K562 (cell line): ENCODE data around the gene COL25A1. TPM values are rescaled to one million over a fixed set of nuclear protein-coding genes. Genes with fewer than 3 reads are reported as not detected.

ENCODE experiments used
- ATAC-seq: fragments of 200-7000 bp; cut with Tn5 transposase; 3 replicates; pipeline ENCODE4 v1.9.1; 2020; ENCODE audit warnings: moderate library complexity
- BruUV-seq: library from RNA; stranded (reverse); fragments of 400-500 nt; replicated peaks from 2 replicates; lab custom pipeline; 2021; lab: Mats Ljungman, UMichigan
- CTCF ChIA-PET: fragments of 300-600 bp; formaldehyde crosslinking; extraction: SDS; loops from one replicate; lab custom pipeline; 2021; ENCODE audit warnings: low intra/inter-chr PET ratio; lab: Yijun Ruan, JAX
- POLR2A ChIA-PET: fragments of 300-600, 350-650 bp; sonication (Branson Sonifier 250); formaldehyde crosslinking; extraction: SDS; loops from one replicate; lab custom pipeline; 2021; ENCODE audit warnings: antibody characterized with exemption, inconsistent platforms; lab: Yijun Ruan, JAX
- DNase-seq, 4 experiments: peaks; one replicate each; pipeline versions ENCODE4 v3.0.0 to v3.0.0-alpha.2; 2011 to 2018; ENCODE audit warnings: low spot score in 3 of 4, mixed read lengths in 3 of 4; ENCODE audit errors: extremely low read depth in 1 of 4
- FAIRE-seq: peaks from 2 replicates; lab custom pipeline; 2011; peaks lifted over from hg19 to GRCh38; lab: Jason Lieb, UNC
- H2AFZ ChIP-seq: 2 replicates; pipeline ENCODE4 v1.6.0; 2011; ENCODE audit warnings: low read depth, low read length, control low read depth, inconsistent platforms
- H3K27ac ChIP-seq: fragments of 200-600 bp; 3 replicates; pipeline ENCODE4 v1.8.0; 2011; ENCODE audit warnings: low read depth, mild to moderate bottlenecking, control low read depth, inconsistent platforms, low read length, moderate library complexity, mixed read lengths; ENCODE audit errors: extremely low read depth
- H3K27me3 ChIP-seq, 2 experiments: fragments of 300-600 bp in 1 of 2; 2 replicates in 1 of 2; 3 replicates in 1 of 2; pipeline versions ENCODE4 v1.6.0 to v1.8.0; 2011; ENCODE audit warnings: inconsistent platforms in 2 of 2, low read length in 2 of 2, mild to moderate bottlenecking in 1 of 2, mixed read lengths in 1 of 2, moderate library complexity in 1 of 2; ENCODE audit not compliant: control insufficient read depth in 2 of 2, insufficient read depth in 2 of 2
- H3K36me3 ChIP-seq: fragments of 300-600 bp; 3 replicates; pipeline ENCODE4 v1.8.0; 2011; ENCODE audit warnings: mild to moderate bottlenecking, low read length, inconsistent platforms; ENCODE audit not compliant: control insufficient read depth, insufficient read depth
- H3K4me1 ChIP-seq, 2 experiments: fragments of 200-600 bp in 1 of 2; replicated peaks in 1 of 2; 2 replicates in 1 of 2; 3 replicates in 1 of 2; pipeline versions ENCODE4 v1.5.1 to v1.8.0; 2011; ENCODE audit warnings: inconsistent platforms in 2 of 2, low read length in 2 of 2, mild to moderate bottlenecking in 1 of 2, mixed read lengths in 1 of 2, moderate library complexity in 1 of 2; ENCODE audit not compliant: control insufficient read depth in 2 of 2, insufficient read depth in 2 of 2
- H3K4me2 ChIP-seq: 2 replicates; pipeline ENCODE4 v1.6.1; 2011; ENCODE audit warnings: low read length, control low read depth, inconsistent platforms, mixed read lengths; ENCODE audit not compliant: insufficient read depth
- H3K4me3 ChIP-seq: fragments of 200-600 bp; sonication (generic), shearing (Covaris generic); 2 replicates; pipeline ENCODE4 v1.5.1; 2016; ENCODE audit warnings: control low read depth, inconsistent platforms
- H3K79me2 ChIP-seq: fragments of 200-600 bp; 3 replicates; pipeline ENCODE4 v1.8.0; 2011; ENCODE audit warnings: low read length, inconsistent platforms; ENCODE audit not compliant: control insufficient read depth, insufficient read depth
- H3K9ac ChIP-seq, 2 experiments: 2 replicates each; pipeline versions ENCODE4 v1.6.0 to v1.6.1; 2011; ENCODE audit warnings: low read depth in 2 of 2, low read length in 2 of 2, control low read depth in 1 of 2, inconsistent platforms in 1 of 2, mild to moderate bottlenecking in 1 of 2, mixed read lengths in 1 of 2; ENCODE audit not compliant: insufficient read depth in 1 of 2
- H3K9me1 ChIP-seq: one replicate; pipeline ENCODE4 v1.6.0; 2011; ENCODE audit warnings: inconsistent platforms, mild to moderate bottlenecking, low read length, moderate library complexity; ENCODE audit not compliant: control insufficient read depth, insufficient read depth
- H3K9me3 ChIP-seq: replicated peaks from 2 replicates; pipeline ENCODE4 v1.5.1; 2011; ENCODE audit warnings: low read depth, low read length, inconsistent platforms; ENCODE audit not compliant: control insufficient read depth, insufficient read depth
- H4K20me1 ChIP-seq: replicated peaks from 2 replicates; pipeline ENCODE4 v1.6.1; 2011; ENCODE audit warnings: low read length, inconsistent platforms, mixed read lengths; ENCODE audit not compliant: control insufficient read depth, insufficient read depth
- CHCHD3 ChIP-seq: fragments of 250-450 bp; sonication (Bioruptor Pico); IDR thresholded peaks from 2 replicates; pipeline ENCODE4 v2.1.2; 2022; ENCODE audit warnings: mild to moderate bottlenecking
- GATAD2A ChIP-seq: fragments of 450-650 bp; IDR thresholded peaks from 2 replicates; pipeline ENCODE4 v1.6.1; 2017
- GTF2A2 ChIP-seq: IDR thresholded peaks from 2 replicates; pipeline ENCODE4 v1.6.1; 2016; ENCODE audit warnings: mild to moderate bottlenecking, missing genetic modification characterization, missing compliant biosample characterization
- HBP1 ChIP-seq: fragments of 450-650 bp; formaldehyde crosslinking; IDR thresholded peaks from 2 replicates; pipeline ENCODE4 v1.4.0; 2022; ENCODE audit warnings: missing genetic modification characterization
- HDGF ChIP-seq: fragments of 450-650 bp; IDR thresholded peaks from 2 replicates; pipeline ENCODE4 v1.6.1; 2016
- MAFG ChIP-seq: fragments of 450-650 bp; conservative IDR thresholded peaks from 2 replicates; pipeline ENCODE4 v1.6.1; 2016; ENCODE audit warnings: missing genetic modification characterization, missing compliant biosample characterization
- MCM3 ChIP-seq: fragments of 450-650 bp; IDR thresholded peaks from 2 replicates; pipeline ENCODE4 v1.6.1; 2016
- MCM7 ChIP-seq, 2 experiments: fragments of 450-650 bp; IDR thresholded peaks; 2 replicates each; pipeline ENCODE4 v1.6.1; 2016 to 2018
- POLR2A ChIP-seq: fragments of 450-650 bp; conservative IDR thresholded peaks from 2 replicates; pipeline ENCODE4 v1.6.1; 2016
- PPARD ChIP-seq: fragments of 250-450 bp; sonication (Bioruptor Pico); IDR thresholded peaks from 2 replicates; pipeline ENCODE4 v1.8.0; 2022; ENCODE audit warnings: inconsistent platforms, mild to moderate bottlenecking, moderate library complexity
- ZNF121 ChIP-seq: sonication (generic); formaldehyde crosslinking; conservative IDR thresholded peaks from 2 replicates; pipeline ENCODE4 v1.8.0; 2022; ENCODE audit warnings: missing genetic modification reagents
- ZNF224 ChIP-seq: sonication (generic); formaldehyde crosslinking; IDR thresholded peaks from 2 replicates; pipeline ENCODE4 v1.8.0; 2022; ENCODE audit warnings: mild to moderate bottlenecking, missing genetic modification reagents
- ZNF316 ChIP-seq: fragments of 450-650 bp; IDR thresholded peaks from 2 replicates; pipeline ENCODE4 v1.6.1; 2016
- ZNF518B ChIP-seq: fragments of 250-450 bp; sonication (Bioruptor Pico); IDR thresholded peaks from 2 replicates; pipeline ENCODE4 v1.5.0; 2021; ENCODE audit warnings: mild to moderate bottlenecking, moderate library complexity
- WGBS: fragments of 100-300 bp; shearing (Covaris generic); methylation state at CpG from one replicate; pipeline ENCODE4 v1.1.6; 2016; ENCODE audit warnings: low coverage, mixed read lengths; ENCODE audit not compliant: insufficient coverage; ENCODE audit errors: missing lambda C conversion rate; 5-methylcytosine and 5-hydroxymethylcytosine counted together
- in situ Hi-C: fragments of 300-500 bp; cut with MboI; formaldehyde crosslinking; loops from 4 replicates; pipeline ENCODE4 v1.15.0; 2018; ENCODE audit warnings: inconsistent platforms, mixed read lengths
- intact Hi-C: fragments of 100-400 bp; cut with micrococcal nuclease; formaldehyde crosslinking; loops from 2 replicates; pipeline ENCODE4 v1.14.2; 2022
- polyA plus RNA-seq, 8 experiments: library from polyadenylated mRNA; depleted of rRNA in 4 of 8; stranded (reverse) in 5 of 8; unstranded in 3 of 8; fragments of >200 nt; fragmentation: Nextera tagmentation in 2 of 8; fragmentation: Illumina TruSeq in 1 of 8; extraction: Ambion mirVana in 2 of 8; extraction: Trizol in 1 of 8; gene quantifications; 2 replicates each; pipeline versions ENCODE4 v1.2.1 to v1.2.3, GENCODE V29; 2011 to 2014; ENCODE audit warnings: inconsistent platforms in 1 of 8, missing spikeins in 1 of 8
- total RNA-seq, 7 experiments: library from RNA; depleted of rRNA in 6 of 7; stranded (reverse); fragments of >200 nt in 6 of 7; fragmentation: Illumina TruSeq in 2 of 7; extraction: Trizol in 2 of 7; gene quantifications; 2 replicates each; pipeline versions ENCODE4 v1.2.1 to v1.2.3, GENCODE V29; 2011 to 2021; ENCODE audit warnings: low replicate concordance in 1 of 7

COL25A1 gene
- total and polyA plus RNA-seq, 9 of the 15 experiments (the other 6 are each of a cell fraction or from before 2014, with no cell fraction given), result 0.03 to 0.62 (median 0.27) TPM

GRCh38 chr4:109251396-109251795 is 51.1 kb downstream of the COL25A1 start:
- intact Hi-C loops (no loop called here), in situ Hi-C loops (no loop called here)
- H3K9ac ChIP-seq, result no peak overlapping the region
- H3K4me3 ChIP-seq, result no peak overlapping the region
- no TSS peak for BruUV-seq
- H2AFZ ChIP-seq, result 0 out of 2 replicates have a peak overlapping the region, but pooled peaks have one; percentile 53
- no peaks in the 10 kb centered on the region for H3K9me1 ChIP-seq
- no peak overlapping the region for H3K4me2 ChIP-seq
- no peak overlapping the region for H3K27ac ChIP-seq
- ChIA-PET POLR2A (no interaction called here), CTCF (no interaction called here)
- TF ChIP-seq MCM7 (IDR thresholded peaks at IDR 0.05), result no peak
- no peak for TF ChIP-seq POLR2A
- TF ChIP-seq MCM3, result no peak
- no peak for TF ChIP-seq ZNF121
- TF ChIP-seq GATAD2A, result no peak
- no peaks in the 10 kb centered on the region for H3K79me2 ChIP-seq
- DNase-seq, result no peak
- H3K36me3 ChIP-seq, result no peaks in the 10 kb centered on the region
- 26% methylated on average over 3 of the region's 3 CpGs for WGBS
- no peaks in the 10 kb centered on the region for H3K9me3 ChIP-seq
- H3K4me1 ChIP-seq, result no peaks in the 10 kb centered on the region
- no peak for FAIRE-seq
- no peaks in the 10 kb centered on the region for H3K27me3 ChIP-seq
- no peak for ATAC-seq
- H4K20me1 ChIP-seq, result no peaks in the 10 kb centered on the region

GRCh38 chr4:109248322-109248900 is 54.0 kb downstream of the COL25A1 start:
- ATAC-seq (no peak), FAIRE-seq (no peak), DNase-seq (no peak)
- Histone ChIP-seq H3K9me1 (no peaks in the 10 kb centered on the region), H3K9me3 (no peaks in the 10 kb centered on the region), H3K4me1 (no peaks in the 10 kb centered on the region), H3K79me2 (no peaks in the 10 kb centered on the region), H3K27me3 (no peaks in the 10 kb centered on the region), H3K27ac (no peak overlapping the region), H3K4me3 (no peak overlapping the region), H4K20me1 (no peaks in the 10 kb centered on the region), H3K4me2 (no peak overlapping the region), H3K9ac (no peak overlapping the region), H2AFZ (no peak overlapping the region; the same call in 1 of the 2 replicates), H3K36me3 (no peaks in the 10 kb centered on the region)
- CTCF ChIA-PET, result no interaction called here
- in situ Hi-C loops, result no loop called here
- intact Hi-C loops, result no loop called here
- 41% methylated on average over 4 of the region's 4 CpGs for WGBS
- TF ChIP-seq ZNF316 (peak; percentile 55; the same call in 1 of the 2 replicates), CHCHD3 (CRISPR knock-in tag) (no peak), ZNF224 (no peak), PPARD (CRISPR knock-in tag) (no peak), GTF2A2 (tag) (no peak), ZNF518B (no peak), MAFG (tag) (0 out of 2 replicates have a peak, but pooled peaks have one; percentile 13), HDGF (no peak), HBP1 (no peak)
- POLR2A ChIA-PET, result no interaction called here
- no TSS peak for BruUV-seq
